Endothelial cell of umbilical vein (primary cell): ENCODE data around the gene LCN9. TPM values are rescaled to one million over a fixed set of nuclear protein-coding genes. Genes with fewer than 3 reads are reported as not detected.

Experiments used
- BruUV-seq: library from RNA; stranded (reverse); fragments of 400-500 nt; replicated peaks from 2 replicates; lab custom pipeline; 2021; lab: Mats Ljungman, UMichigan
- CTCF ChIA-PET: fragments of 300-600, 350-600 bp; sonication (Branson Sonifier 250); formaldehyde crosslinking; loops from one replicate; lab custom pipeline; 2021; ENCODE audit warnings: antibody characterized with exemption, inconsistent platforms; lab: Charles Lee
- POLR2A ChIA-PET: fragments of 300-600, 350-600 bp; sonication (Branson Sonifier 250); formaldehyde crosslinking; loops from one replicate; lab custom pipeline; 2021; ENCODE audit warnings: antibody characterized with exemption, inconsistent platforms; lab: Charles Lee
- DNase-seq: peaks from one replicate; pipeline ENCODE4 v3.0.0-alpha.2; 2011; ENCODE audit warnings: low read depth, low spot score
- FAIRE-seq: peaks from 2 replicates; lab custom pipeline; 2011; peaks lifted over from hg19 to GRCh38; lab: Jason Lieb, UNC
- H2AFZ ChIP-seq: 2 replicates; pipeline ENCODE4 v1.6.0; 2012; ENCODE audit warnings: low read depth, low read length, control low read depth, inconsistent platforms
- H3K27ac ChIP-seq: 2 replicates; pipeline ENCODE4 v1.5.1; 2011; ENCODE audit warnings: low read depth, mild to moderate bottlenecking, control low read depth, low read length, moderate library complexity; ENCODE audit not compliant: insufficient read depth
- H3K27me3 ChIP-seq, 2 experiments: 2 replicates each; pipeline versions ENCODE4 v1.6.0 to v1.6.1; 2011; ENCODE audit warnings: low read length in 2 of 2, mixed read lengths in 1 of 2; ENCODE audit not compliant: control insufficient read depth in 2 of 2, insufficient read depth in 2 of 2
- H3K36me3 ChIP-seq, 2 experiments: 2 replicates in 1 of 2; 3 replicates in 1 of 2; pipeline ENCODE4 v1.5.1; 2011; ENCODE audit warnings: low read length in 2 of 2, mild to moderate bottlenecking in 1 of 2, moderate library complexity in 1 of 2; ENCODE audit not compliant: control insufficient read depth in 2 of 2, insufficient read depth in 2 of 2; ENCODE audit errors: extremely low read depth in 1 of 2
- H3K4me1 ChIP-seq: 3 replicates; pipeline ENCODE4 v1.5.1; 2011; ENCODE audit warnings: mild to moderate bottlenecking, low read length; ENCODE audit not compliant: control insufficient read depth, insufficient read depth; ENCODE audit errors: extremely low read depth
- H3K4me2 ChIP-seq: 2 replicates; pipeline ENCODE4 v1.6.1; 2011; ENCODE audit warnings: low read length, control low read depth, mixed read lengths; ENCODE audit not compliant: insufficient read depth
- H3K4me3 ChIP-seq, 3 experiments: fragments of 200-600 bp in 1 of 3; sonication (generic), shearing (Covaris generic) in 1 of 3; replicated peaks in 1 of 3; 2 replicates each; pipeline ENCODE4 v1.5.1; 2011 to 2016; ENCODE audit warnings: control low read depth in 3 of 3, low read length in 3 of 3, mild to moderate bottlenecking in 2 of 3, inconsistent platforms in 1 of 3, low read depth in 1 of 3, moderate library complexity in 1 of 3; ENCODE audit not compliant: insufficient read depth in 1 of 3
- H3K79me2 ChIP-seq: 2 replicates; pipeline ENCODE4 v1.6.0; 2012; ENCODE audit warnings: low read length, inconsistent platforms; ENCODE audit not compliant: control insufficient read depth, insufficient read depth
- H3K9ac ChIP-seq: replicated peaks from 2 replicates; pipeline ENCODE3; 2011; ENCODE audit warnings: low read length, control low read depth; ENCODE audit not compliant: insufficient read depth; ENCODE audit errors: extremely low read depth
- H3K9me1 ChIP-seq: replicated peaks from 3 replicates; pipeline ENCODE4 v1.6.0; 2011; ENCODE audit warnings: mild to moderate bottlenecking, low read length; ENCODE audit not compliant: control insufficient read depth, insufficient read depth; ENCODE audit errors: extremely low read depth
- H3K9me3 ChIP-seq: replicated peaks from 2 replicates; pipeline ENCODE4 v1.5.1; 2012; ENCODE audit warnings: low read length, inconsistent platforms; ENCODE audit not compliant: control insufficient read depth, insufficient read depth
- H4K20me1 ChIP-seq: replicated peaks from 2 replicates; pipeline ENCODE3; 2011; ENCODE audit warnings: mild to moderate bottlenecking, low read length; ENCODE audit not compliant: control insufficient read depth, insufficient read depth; ENCODE audit errors: extremely low read depth
- EZH2 ChIP-seq: IDR thresholded peaks from 2 replicates; pipeline ENCODE4 v1.6.1; 2012; ENCODE audit warnings: borderline replicate concordance, low read depth, mild to moderate bottlenecking, moderate library complexity, low read length, inconsistent platforms; ENCODE audit not compliant: severe bottlenecking
- FOS ChIP-seq: IDR thresholded peaks from 2 replicates; pipeline ENCODE4 v1.6.1; 2011; ENCODE audit warnings: mild to moderate bottlenecking, low read length, moderate library complexity, borderline replicate concordance; ENCODE audit not compliant: insufficient read depth
- GATA2 ChIP-seq: IDR thresholded peaks from 2 replicates; pipeline ENCODE4 v1.7.0; 2011; ENCODE audit warnings: low read depth, mild to moderate bottlenecking, moderate library complexity, mixed read lengths, low read length; ENCODE audit not compliant: insufficient read length, insufficient read depth
- JUN ChIP-seq: IDR thresholded peaks from 2 replicates; pipeline ENCODE4 v1.6.1; 2011; ENCODE audit warnings: borderline replicate concordance, low read depth; ENCODE audit not compliant: insufficient read length, insufficient read depth
- MYC ChIP-seq: IDR thresholded peaks from one replicate; pipeline ENCODE4 v1.6.1; 2011; ENCODE audit warnings: mild to moderate bottlenecking, low read depth, low read length
- POLR2A ChIP-seq: IDR thresholded peaks from 2 replicates; pipeline ENCODE4 v1.6.1; 2012; ENCODE audit warnings: low read depth, mild to moderate bottlenecking, control low read depth, low read length
- POLR2AphosphoS5 ChIP-seq: IDR thresholded peaks from 2 replicates; pipeline ENCODE4 v1.6.1; 2012; ENCODE audit warnings: low read depth, mild to moderate bottlenecking, control low read depth, low read length, moderate library complexity; ENCODE audit not compliant: insufficient read depth
- dilution Hi-C: fragments of 300-500 bp; cut with MboI; formaldehyde crosslinking; loops from one replicate; pipeline ENCODE4 v1.15.0; 2019; ENCODE audit warnings: low sequenced_read_pairs; ENCODE audit not compliant: extremely low pct_ligation_motif_present
- intact Hi-C: fragments of 100-400 bp; cut with micrococcal nuclease; formaldehyde crosslinking; loops from one replicate; pipeline ENCODE4 v1.10.0; 2022
- polyA plus RNA-seq, 4 experiments: library from polyadenylated mRNA; depleted of rRNA in 3 of 4; stranded (reverse) in 3 of 4; unstranded in 1 of 4; fragments of >200 nt; gene quantifications; 2 replicates each; pipeline versions ENCODE4 v1.2.1 to v1.2.3, GENCODE V29; 2011 to 2012; ENCODE audit warnings: missing spikeins in 1 of 4
- total RNA-seq: library from RNA; stranded (reverse); gene quantifications from 2 replicates; pipeline ENCODE4 v1.2.3, GENCODE V29; 2021
- TF ChIP-seq, protein P1 (sequence below), 2 donors: IDR thresholded peaks; 1 replicate in 1 of 2; 2 replicates in 1 of 2; pipeline ENCODE4 v1.5.1; 2011; ENCODE audit warnings: low read length in 2 of 2, mild to moderate bottlenecking in 2 of 2, moderate library complexity in 2 of 2, control low read depth in 1 of 2, inconsistent platforms in 1 of 2, low read depth in 1 of 2; ENCODE audit not compliant: insufficient read depth in 1 of 2; ENCODE audit errors: extremely low read depth in 1 of 2
- TF ChIP-seq, protein P2 (sequence below): IDR thresholded peaks from 2 replicates; pipeline ENCODE4 v1.6.1; 2011; ENCODE audit not compliant: insufficient read depth, insufficient read length

The LCN9 gene
- total and polyA plus RNA-seq, 2 donors (not counting 3 experiments of a cell fraction or from before 2014, with no cell fraction given): not detected

DNA sequence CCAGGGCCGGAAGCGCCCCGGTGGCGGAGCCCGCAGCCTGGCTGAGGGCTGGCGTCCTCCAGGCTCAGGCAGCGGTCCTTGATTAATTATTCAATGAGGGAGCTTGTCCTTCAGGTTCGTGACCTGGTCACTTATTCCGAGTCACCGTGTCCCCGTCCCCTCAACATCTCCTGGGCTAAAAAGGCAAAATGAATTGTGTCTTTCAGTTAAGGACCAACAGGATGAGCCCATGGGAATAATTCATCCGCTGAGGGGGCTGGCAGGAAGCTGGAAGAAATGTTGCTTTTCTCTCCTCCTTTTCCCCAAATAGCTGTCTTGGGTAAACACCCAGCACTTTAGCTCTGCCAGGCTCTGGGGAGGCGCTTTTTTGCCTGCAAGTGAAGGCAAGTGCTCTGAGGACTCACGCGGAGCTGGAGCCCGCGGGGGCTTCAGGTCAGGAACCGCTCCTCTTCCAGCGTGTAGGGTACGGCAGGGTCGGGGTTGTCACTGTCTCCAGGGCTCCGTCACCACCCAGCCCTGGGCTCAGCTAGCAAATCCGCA is 52.0 kb downstream of the LCN9 start:
- H3K4me1 ChIP-seq: peaks cover 6% of the 10 kb centered on the region
- H3K4me2 ChIP-seq: no peak overlapping the region
- no TSS peak for BruUV-seq
- H3K9me1 ChIP-seq: no peaks in the 10 kb centered on the region
- peaks cover 13 to 28% of the 10 kb centered on the region in 2 experiments for H3K27me3 ChIP-seq
- DNase-seq (no peak), FAIRE-seq (no peak)
- no peaks in the 10 kb centered on the region for H3K79me2 ChIP-seq
- POLR2A ChIA-PET: no interaction called here
- no peaks in the 10 kb centered on the region for H3K9me3 ChIP-seq
- H3K4me3 ChIP-seq: no peak overlapping the region
- no peak for TF ChIP-seq JUN
- TF ChIP-seq, protein P1, sequence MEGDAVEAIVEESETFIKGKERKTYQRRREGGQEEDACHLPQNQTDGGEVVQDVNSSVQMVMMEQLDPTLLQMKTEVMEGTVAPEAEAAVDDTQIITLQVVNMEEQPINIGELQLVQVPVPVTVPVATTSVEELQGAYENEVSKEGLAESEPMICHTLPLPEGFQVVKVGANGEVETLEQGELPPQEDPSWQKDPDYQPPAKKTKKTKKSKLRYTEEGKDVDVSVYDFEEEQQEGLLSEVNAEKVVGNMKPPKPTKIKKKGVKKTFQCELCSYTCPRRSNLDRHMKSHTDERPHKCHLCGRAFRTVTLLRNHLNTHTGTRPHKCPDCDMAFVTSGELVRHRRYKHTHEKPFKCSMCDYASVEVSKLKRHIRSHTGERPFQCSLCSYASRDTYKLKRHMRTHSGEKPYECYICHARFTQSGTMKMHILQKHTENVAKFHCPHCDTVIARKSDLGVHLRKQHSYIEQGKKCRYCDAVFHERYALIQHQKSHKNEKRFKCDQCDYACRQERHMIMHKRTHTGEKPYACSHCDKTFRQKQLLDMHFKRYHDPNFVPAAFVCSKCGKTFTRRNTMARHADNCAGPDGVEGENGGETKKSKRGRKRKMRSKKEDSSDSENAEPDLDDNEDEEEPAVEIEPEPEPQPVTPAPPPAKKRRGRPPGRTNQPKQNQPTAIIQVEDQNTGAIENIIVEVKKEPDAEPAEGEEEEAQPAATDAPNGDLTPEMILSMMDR (IDR thresholded peaks at IDR 0.05; ENCODE audit: extremely low read depth in 1 of 2, insufficient read depth in 1 of 2, low read depth in 1 of 2, low read length in 2 of 2): no peak
- TF ChIP-seq POLR2AphosphoS5: no peak
- TF ChIP-seq POLR2A: no peak
- no peaks in the 10 kb centered on the region for H4K20me1 ChIP-seq
- no peak overlapping the region for H2AFZ ChIP-seq
- intact Hi-C loops (no loop called here), dilution Hi-C loops (no loop called here)
- no peak overlapping the region for H3K9ac ChIP-seq
- H3K36me3 ChIP-seq: no peaks in the 10 kb centered on the region
- no peak overlapping the region for H3K27ac ChIP-seq
- CTCF ChIA-PET: interaction anchor here (1.2 kb wide), 1 partner anchor 11 kb away, joined by 4 read pairs; no protein-coding TSS in a partner anchor

DNA sequence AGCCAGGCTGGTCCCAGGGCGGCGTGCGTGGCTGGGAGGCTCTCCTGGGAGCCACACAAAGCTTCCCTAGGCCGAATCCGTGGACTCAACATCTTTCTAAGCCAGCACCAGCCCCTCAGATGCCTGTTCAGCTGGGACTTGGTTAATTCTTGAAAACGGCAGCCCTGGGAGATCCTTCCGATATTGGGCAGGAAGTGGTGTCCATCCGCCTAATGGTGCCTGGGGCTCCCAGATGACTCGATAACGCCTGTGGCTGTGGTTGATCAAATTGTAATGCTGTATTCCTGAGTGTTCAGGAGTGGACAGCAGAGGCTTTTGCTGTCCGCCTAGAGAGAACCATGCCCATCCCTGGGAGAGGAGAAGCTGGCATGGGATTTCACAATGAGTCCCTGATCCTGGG is 52.9 kb downstream of the LCN9 start:
- Histone ChIP-seq H3K9ac (no peak overlapping the region), H3K27ac (no peak overlapping the region), H3K9me1 (no peaks in the 10 kb centered on the region), H3K79me2 (no peaks in the 10 kb centered on the region), H3K36me3 (no peaks in the 10 kb centered on the region), H3K4me1 (peaks cover 6% of the 10 kb centered on the region), H3K9me3 (no peaks in the 10 kb centered on the region), H3K27me3 (peaks cover 13 to 28% of the 10 kb centered on the region in 2 experiments), H3K4me2 (no peak overlapping the region), H4K20me1 (no peaks in the 10 kb centered on the region), H3K4me3 (no peak overlapping the region), H2AFZ (no peak overlapping the region)
- POLR2A ChIA-PET: no interaction called here
- FAIRE-seq (no peak), DNase-seq (no peak)
- BruUV-seq: no TSS peak
- dilution Hi-C loops (no loop called here), intact Hi-C loops (no loop called here)
- CTCF ChIA-PET: no interaction called here
- no peak for TF ChIP-seq POLR2AphosphoS5
- TF ChIP-seq, protein P1 (IDR thresholded peaks at IDR 0.05; ENCODE audit: extremely low read depth in 1 of 2, insufficient read depth in 1 of 2, low read depth in 1 of 2, low read length in 2 of 2): no peak
- TF ChIP-seq FOS: no peak
- no peak for TF ChIP-seq GATA2
- no peak for TF ChIP-seq EZH2
- TF ChIP-seq JUN: no peak
- TF ChIP-seq POLR2A: no peak
- TF ChIP-seq MYC: no peak
- TF ChIP-seq, protein P2, sequence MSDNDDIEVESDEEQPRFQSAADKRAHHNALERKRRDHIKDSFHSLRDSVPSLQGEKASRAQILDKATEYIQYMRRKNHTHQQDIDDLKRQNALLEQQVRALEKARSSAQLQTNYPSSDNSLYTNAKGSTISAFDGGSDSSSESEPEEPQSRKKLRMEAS: no peak
